Measurements from ENCODE around the gene IZUMO3.

Gene IZUMO3

DNA sequence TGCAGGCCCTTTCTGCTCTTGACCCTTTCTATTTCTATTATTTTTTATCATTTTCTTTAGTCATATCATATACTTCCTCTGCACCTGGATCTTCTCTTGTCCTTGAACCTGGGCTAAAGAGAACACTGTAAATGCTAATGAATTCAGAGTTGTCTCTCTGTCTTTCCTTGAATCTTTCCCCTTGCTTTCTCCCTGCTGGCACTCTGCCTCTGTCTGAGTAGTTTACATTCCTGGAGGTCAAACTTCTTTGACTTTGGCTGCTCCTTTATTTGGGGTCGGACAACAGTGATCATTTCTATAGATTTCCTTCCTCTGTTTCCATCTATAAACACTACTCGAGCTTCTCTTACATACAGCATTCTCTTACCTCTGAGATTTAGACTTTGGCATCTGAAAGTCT, 47.1 kb downstream of the IZUMO3 start:
- Histone ChIP-seq H3K9ac (ENCODE audit: low read length) (no peak overlapping the region), H3K23ac (ENCODE audit: low read length) (no peak overlapping the region), H3K4me3 (ENCODE audit: low read length) (no peak overlapping the region), H3K4me1 (ENCODE audit: control insufficient read depth, low read depth, low read length) (no peaks in the 10 kb centered on the region), H4K8ac (ENCODE audit: low read depth, low read length) (no peak overlapping the region), H4K5ac (ENCODE audit: low read length) (no peak overlapping the region), H3K56ac (ENCODE audit: low read length) (no peak overlapping the region), H3K79me2 (ENCODE audit: control insufficient read depth, insufficient read depth, low read length) (no peaks in the 10 kb centered on the region), H3K27ac (ENCODE audit: low read depth, low read length) (no peak overlapping the region), H2BK5ac (ENCODE audit: low read length) (no peak overlapping the region), H2BK15ac (replicated peaks; ENCODE audit: low read depth) (no peak overlapping the region), H3K4me2 (ENCODE audit: low read length) (no peak overlapping the region), H2BK120ac (ENCODE audit: low read depth, low read length) (no peak overlapping the region), H3K18ac (ENCODE audit: low read length) (no peak overlapping the region), H3K4ac (ENCODE audit: low read depth, low read length) (no peak overlapping the region), H3K79me1 (ENCODE audit: low read length) (no peaks in the 10 kb centered on the region), H2AK5ac (ENCODE audit: low read length) (no peak overlapping the region), H3K27me3 (ENCODE audit: insufficient read depth, low read length, poor library complexity) (no peaks in the 10 kb centered on the region), H3K36me3 (ENCODE audit: control insufficient read depth, insufficient read depth, low read length) (no peaks in the 10 kb centered on the region)
- DNase-seq: peak; percentile 27
- no CpG with 5 or more reads among the region's 2 CpGs for WGBS (ENCODE audit: extremely low coverage, insufficient coverage, low lambda C conversion rate)

GRCh38 chr9:24497671-24498070, 48.0 kb downstream of the IZUMO3 start:
- Histone ChIP-seq H3K23ac (ENCODE audit: low read length) (no peak overlapping the region), H3K27ac (ENCODE audit: low read depth, low read length) (no peak overlapping the region), H4K8ac (ENCODE audit: low read depth, low read length) (no peak overlapping the region), H3K4me1 (ENCODE audit: control insufficient read depth, low read depth, low read length) (no peaks in the 10 kb centered on the region), H2BK120ac (ENCODE audit: low read depth, low read length) (no peak overlapping the region), H2BK15ac (replicated peaks; ENCODE audit: low read depth) (no peak overlapping the region), H3K18ac (ENCODE audit: low read length) (no peak overlapping the region), H3K36me3 (ENCODE audit: control insufficient read depth, insufficient read depth, low read length) (no peaks in the 10 kb centered on the region), H3K79me1 (ENCODE audit: low read length) (no peaks in the 10 kb centered on the region), H3K9ac (ENCODE audit: low read length) (no peak overlapping the region), H3K79me2 (ENCODE audit: control insufficient read depth, insufficient read depth, low read length) (no peaks in the 10 kb centered on the region), H3K4me3 (ENCODE audit: low read length) (no peak overlapping the region), H2AK5ac (ENCODE audit: low read length) (no peak overlapping the region), H2BK5ac (ENCODE audit: low read length) (no peak overlapping the region), H3K4me2 (ENCODE audit: low read length) (no peak overlapping the region), H3K56ac (ENCODE audit: low read length) (no peak overlapping the region), H4K5ac (ENCODE audit: low read length) (no peak overlapping the region), H3K4ac (ENCODE audit: low read depth, low read length) (no peak overlapping the region), H3K27me3 (ENCODE audit: insufficient read depth, low read length, poor library complexity) (no peaks in the 10 kb centered on the region)
- WGBS (ENCODE audit: extremely low coverage, insufficient coverage, low lambda C conversion rate): no CpG with 5 or more reads among the region's 4 CpGs
- no peak for DNase-seq
